Activated T-cell treated with anti-CD3 and anti-CD28 coated beads for 4 hours (primary cell): ENCODE measurements around the gene DNAJC12.
A peak's percentile ranks its signal among the peaks of the same experiment; 100 is the strongest.
"Not testable (repeated sequence)": the region's sequence is repeated elsewhere in the genome, so short reads cannot be mapped to it uniquely, and the experiment has no call there.

ENCODE experiments used
- DNase-seq: peaks from one replicate; pipeline ENCODE4 v3.0.0-alpha.2; 2020

The DNAJC12 gene

GRCh38 chr10:67837541-67838314 lies at the start of gene DNAJC12:
DNAJC12 (minus strand) TSS chr10:67838188; CDS start chr10:67838011, 177 bp downstream.
- no peak for DNase-seq

GRCh38 chr10:67884842-67885670 lies 47.1 kb upstream of the DNAJC12 start:
- peak; percentile 50 for DNase-seq

DNA sequence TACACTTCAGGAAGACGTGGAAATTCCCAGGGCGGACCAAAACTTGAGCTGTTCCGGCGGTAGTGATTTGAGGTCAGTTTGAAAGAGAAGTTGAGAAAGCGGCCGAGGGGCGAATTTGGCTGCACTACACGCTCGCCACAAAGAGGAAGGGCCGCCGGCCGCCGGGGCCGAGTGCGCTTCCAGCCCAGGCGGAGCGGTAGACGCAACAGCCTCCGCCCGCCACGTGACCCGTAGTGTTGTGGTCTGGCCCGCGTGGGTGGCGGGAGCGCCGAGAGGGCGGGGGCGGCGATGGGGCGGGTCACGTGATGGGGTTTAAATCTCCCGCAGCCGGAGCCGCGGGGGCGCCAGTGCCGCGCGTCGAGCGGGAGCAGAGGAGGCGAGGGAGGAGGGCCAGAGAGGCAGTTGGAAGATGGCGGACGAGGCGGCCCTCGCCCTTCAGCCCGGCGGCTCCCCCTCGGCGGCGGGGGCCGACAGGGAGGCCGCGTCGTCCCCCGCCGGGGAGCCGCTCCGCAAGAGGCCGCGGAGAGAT lies 46.4 kb upstream of the DNAJC12 start, which contains the start of gene SIRT1:
TSS of gene SIRT1 (plus strand) at position 344 of the 529 bp plus-strand sequence. CDS start at position 410, 66 bp downstream.
- peak; percentile 96 for DNase-seq

- no peak for DNase-seq
Measured at GRCh38 chr10:67883710-67884312, 45.8 kb upstream of the DNAJC12 start.

DNA sequence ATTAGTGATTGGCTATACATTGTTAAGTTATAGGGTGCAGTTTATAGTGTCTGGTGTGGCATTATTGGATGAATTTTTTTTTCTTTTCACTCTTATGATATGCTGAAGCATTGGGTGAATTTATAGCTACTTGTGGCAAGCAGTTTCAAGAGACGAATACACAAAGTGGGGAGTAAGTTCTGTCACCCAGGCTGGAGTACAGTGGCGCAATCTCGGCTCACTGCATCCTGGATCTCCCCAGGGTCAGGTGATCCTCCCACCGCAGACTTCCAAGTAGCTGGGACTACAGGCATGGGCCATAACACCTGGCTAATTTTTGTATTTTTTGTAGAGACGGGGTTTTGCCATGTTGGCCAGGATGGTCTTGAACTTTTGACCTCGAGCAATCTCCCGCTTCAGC lies 40.1 kb upstream of the DNAJC12 start:
- no peak for DNase-seq

GRCh38 chr10:67877421-67877820 lies 39.4 kb upstream of the DNAJC12 start:
- not testable (repeated sequence) for DNase-seq

- DNase-seq: no peak
Measured at GRCh38 chr10:67875340-67876238, 37.6 kb upstream of the DNAJC12 start.

- DNase-seq: no peak
Measured at GRCh38 chr10:67869996-67870395, 32.0 kb upstream of the DNAJC12 start.

GRCh38 chr10:67868132-67868531 lies 30.1 kb upstream of the DNAJC12 start:
- no peak for DNase-seq

DNA sequence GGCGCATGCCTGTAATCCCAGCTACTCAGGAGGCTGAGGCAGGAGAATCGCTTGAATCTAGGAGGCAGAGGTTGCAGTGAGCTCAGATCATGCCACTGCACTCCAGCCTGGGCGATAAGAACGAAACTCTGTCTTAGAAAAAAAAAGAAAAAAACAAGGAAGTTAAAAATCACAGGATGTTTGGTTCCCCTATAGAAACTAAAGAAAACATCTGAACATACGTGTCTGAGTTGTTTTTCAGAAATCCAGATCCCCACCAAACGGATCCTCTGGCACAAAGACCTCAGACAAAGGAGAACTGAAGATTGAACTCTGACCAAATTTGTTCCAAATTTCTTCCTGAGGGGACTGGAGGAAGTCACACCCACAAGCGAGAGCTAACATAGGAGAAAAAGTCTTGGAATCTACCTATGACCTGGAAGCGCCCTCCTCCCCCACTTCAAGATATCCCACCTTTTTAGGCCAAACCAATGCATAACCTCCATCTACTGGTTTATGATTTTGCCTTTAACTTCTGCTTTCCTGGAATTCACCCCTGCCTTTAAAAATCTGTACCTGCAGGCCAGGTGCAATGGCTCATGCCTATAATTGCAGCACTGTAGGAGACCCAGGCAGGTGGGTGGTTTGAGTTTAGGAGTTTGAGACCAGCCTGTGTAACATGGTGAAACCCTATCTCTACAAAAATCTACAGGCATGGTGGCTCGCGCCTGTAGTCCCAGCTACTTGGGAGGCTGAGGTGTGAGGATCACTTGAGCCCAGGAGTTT lies 26.8 kb upstream of the DNAJC12 start:
- no peak for DNase-seq

DNA sequence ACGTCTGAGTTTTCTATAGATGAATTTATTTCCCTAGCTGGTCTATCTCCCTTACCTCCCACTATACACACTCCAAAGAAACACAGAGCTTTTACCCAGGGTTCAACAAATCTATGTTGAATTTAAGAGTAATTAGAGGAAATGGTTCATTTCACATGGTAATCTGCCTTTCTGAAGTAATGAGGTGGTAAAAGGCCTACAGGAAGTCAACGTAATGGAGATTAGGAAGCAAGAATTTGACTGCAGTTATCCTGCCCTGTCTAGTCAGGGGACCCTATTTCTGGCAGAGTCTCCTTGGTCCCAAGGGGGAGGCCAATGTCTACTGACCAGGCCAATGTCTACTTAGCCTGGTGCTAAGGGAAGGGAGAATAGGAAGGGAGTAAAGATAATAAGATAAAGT lies 25.1 kb upstream of the DNAJC12 start:
- DNase-seq: no peak

DNA sequence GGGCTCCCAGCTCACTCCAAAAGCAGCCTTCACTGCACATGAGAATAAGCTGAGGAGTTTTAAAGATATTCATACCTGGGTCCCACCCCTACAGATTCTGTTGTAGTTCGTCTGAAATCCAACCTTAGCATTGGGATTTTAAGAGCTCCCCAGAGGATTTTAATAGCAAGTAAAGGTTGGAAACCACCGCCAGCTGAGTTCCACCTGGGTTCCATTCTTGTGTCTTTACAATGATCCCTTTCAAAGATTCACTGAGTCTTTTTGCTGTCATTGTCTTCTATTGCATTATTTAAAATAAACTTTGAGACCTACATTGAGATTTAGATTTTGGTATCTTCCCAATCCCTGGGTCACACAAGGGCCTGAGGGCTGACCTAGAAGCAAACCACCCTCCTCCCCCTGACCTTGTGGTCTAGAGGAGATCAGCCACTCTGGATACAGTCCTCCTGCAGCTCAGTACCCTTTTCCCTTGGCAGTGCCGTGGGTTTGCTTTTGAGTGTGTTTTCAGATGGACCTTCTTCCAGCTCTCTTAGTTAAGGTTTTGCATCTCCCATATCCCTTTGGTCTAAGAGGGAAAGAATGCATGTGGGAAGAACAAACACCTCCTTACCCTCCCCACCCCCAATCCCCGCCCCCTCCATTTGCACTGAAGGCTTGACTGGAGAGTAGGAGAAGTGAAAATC lies 23.9 kb upstream of the DNAJC12 start:
- no peak for DNase-seq

- DNase-seq: no peak
Measured at GRCh38 chr10:67858971-67859370, 21.0 kb upstream of the DNAJC12 start.

DNA sequence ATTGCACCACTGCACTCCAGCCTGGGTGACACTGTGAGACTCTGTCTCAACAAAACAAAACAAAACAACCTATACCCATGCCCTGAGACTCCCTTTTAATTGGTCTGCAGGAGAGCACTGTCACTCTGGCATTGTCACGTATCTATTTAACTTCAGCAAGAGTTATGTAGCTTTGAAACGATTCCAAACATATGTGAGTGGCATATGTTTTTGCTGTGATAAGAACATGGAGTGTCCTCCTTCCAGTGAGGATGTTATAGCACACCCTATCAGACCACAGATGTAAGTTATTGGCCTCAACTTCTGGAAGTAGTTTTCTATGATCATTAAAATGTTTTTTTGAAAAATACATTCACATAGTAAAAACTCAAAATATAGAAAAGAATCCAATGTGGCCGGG lies 15.5 kb upstream of the DNAJC12 start:
- DNase-seq: no peak

DNA sequence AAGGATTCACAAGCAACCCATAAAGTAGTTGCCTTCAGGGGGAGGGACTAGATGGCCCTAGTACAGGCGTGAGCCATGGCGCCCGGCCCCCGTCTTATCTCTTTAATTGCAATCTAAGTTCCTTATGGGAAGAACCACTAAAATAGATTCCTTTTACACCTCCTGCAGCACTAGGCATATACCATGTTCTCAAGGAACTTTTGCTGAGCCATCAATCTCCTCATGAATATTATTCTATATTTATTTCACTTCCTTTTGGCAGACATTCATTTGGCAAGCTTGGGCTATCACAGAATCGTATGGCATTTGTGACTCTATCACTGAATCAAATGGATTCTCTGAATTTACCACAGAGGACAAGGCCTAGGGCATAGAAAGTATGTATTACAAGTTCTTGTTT lies 14.8 kb upstream of the DNAJC12 start:
- DNase-seq: no peak

GRCh38 chr10:67851186-67851585 lies 13.2 kb upstream of the DNAJC12 start:
- DNase-seq: no peak

- DNase-seq: peak; percentile 93
Measured at GRCh38 chr10:67849331-67850011, 11.5 kb upstream of the DNAJC12 start.

GRCh38 chr10:67843284-67843683 lies 5.3 kb upstream of the DNAJC12 start:
- no peak for DNase-seq

DNA sequence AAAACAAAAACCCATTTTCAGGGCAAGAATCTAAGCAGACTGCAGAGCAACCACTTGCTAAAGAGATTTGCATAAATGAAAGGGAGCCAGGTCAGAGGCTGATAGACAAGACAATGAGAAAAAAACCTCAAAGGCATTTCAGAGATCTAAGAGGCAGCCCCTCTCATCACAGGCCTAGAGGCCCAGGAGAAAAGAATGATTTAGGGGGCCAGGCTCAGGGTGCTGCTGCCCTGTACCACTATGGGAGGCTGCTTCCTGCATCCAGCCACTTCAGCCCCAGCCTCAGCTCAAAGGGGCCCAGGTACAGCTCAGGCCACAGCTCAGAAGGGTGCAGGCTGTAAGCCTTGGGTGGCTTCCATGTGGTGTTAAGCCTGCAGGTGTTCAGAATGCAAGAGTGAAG lies 3.7 kb upstream of the DNAJC12 start:
- no peak for DNase-seq

DNA sequence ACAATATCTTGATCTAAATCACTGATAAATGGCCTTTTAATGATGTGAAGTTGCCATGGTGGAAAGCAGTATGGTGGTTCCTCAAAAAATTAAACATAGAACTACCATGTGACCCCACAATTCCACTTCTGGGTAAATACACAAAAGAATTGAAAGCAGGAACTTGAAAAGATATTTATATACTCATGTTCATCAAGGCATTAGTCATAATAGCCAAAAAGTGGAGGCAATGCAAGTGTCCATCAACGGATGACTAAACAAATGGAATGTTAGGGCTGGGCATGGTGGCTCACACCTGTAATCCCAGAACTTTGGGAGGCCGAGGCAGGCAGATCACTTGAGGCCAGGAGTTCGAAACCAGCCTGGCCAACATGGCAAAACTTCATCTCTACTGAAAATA lies 2.0 kb upstream of the DNAJC12 start:
- no peak for DNase-seq
